ENCODE results near the gene HTT-AS. TPM values are rescaled to one million over a fixed set of nuclear protein-coding genes. Genes with fewer than 3 reads are reported as not detected.

Gene HTT-AS
- total and polyA plus RNA-seq, 2 experiments from 2014 or later, result not detected

DNA sequence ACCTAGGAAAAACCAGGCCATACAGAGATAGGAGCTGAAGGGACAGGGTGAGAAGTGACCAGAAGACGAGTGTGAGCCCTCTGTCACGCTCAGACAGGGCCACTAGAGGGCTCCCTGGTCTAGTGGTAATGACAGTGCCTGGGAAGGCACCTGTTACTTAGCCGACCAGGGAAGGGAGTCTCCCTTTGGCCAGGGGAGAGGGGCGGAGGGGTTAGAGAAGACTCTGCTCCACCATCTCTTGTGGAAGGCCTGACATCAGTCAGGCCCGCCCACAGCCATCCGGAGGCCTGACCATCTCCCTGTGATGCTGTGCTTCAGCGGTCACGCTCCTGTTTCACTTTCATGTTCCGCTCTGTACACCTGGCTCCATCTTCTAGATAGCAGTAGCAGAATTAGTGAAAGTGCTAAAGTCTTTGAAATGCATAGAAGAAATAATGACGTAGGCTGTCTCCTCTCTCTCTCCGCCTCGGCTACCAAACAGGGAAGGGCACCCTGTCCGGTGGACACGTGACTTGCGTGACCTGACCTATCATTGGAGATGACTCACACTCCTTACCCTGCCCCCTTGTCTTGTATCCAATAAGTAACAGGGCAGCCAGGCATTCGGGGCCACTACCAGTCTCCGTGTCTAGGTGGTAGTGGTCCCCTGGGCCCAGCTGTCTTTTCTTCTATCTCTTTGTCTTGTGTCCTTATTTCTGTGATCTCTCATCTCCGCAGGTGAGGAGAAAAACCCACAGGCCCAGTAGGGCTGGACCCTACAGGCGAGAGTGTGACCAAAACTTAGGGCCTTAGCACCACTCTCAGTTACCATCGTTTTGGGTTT lies 26.7 kb downstream of the HTT-AS start:
- DNase-seq (ENCODE audit: low spot score), result peak; percentile 79
- no peaks in the 10 kb centered on the region for H3K9me2 ChIP-seq (replicated peaks; ENCODE audit: insufficient read depth)
- H2AFZ ChIP-seq, result no peak overlapping the region
- H3K79me2 ChIP-seq, result no peaks in the 10 kb centered on the region
- peak overlapping the region; percentile 65 for H3K4me2 ChIP-seq
- no peaks in the 10 kb centered on the region for H3K4me1 ChIP-seq (ENCODE audit: insufficient read depth)
- 58% methylated on average over 20 of the region's 20 CpGs for WGBS (ENCODE audit: low lambda C conversion rate, missing lambda C conversion rate)
- no peak overlapping the region for H3K4me3 ChIP-seq
- TF ChIP-seq EZH2 (IDR thresholded peaks at IDR 0.05; ENCODE audit: borderline replicate concordance) (no peak), EZH2phosphoT487 (IDR thresholded peaks at IDR 0.05; ENCODE audit: low read depth, severe bottlenecking, unreplicated experiment) (no peak)
- TF ChIP-seq, protein P1, sequence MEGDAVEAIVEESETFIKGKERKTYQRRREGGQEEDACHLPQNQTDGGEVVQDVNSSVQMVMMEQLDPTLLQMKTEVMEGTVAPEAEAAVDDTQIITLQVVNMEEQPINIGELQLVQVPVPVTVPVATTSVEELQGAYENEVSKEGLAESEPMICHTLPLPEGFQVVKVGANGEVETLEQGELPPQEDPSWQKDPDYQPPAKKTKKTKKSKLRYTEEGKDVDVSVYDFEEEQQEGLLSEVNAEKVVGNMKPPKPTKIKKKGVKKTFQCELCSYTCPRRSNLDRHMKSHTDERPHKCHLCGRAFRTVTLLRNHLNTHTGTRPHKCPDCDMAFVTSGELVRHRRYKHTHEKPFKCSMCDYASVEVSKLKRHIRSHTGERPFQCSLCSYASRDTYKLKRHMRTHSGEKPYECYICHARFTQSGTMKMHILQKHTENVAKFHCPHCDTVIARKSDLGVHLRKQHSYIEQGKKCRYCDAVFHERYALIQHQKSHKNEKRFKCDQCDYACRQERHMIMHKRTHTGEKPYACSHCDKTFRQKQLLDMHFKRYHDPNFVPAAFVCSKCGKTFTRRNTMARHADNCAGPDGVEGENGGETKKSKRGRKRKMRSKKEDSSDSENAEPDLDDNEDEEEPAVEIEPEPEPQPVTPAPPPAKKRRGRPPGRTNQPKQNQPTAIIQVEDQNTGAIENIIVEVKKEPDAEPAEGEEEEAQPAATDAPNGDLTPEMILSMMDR (IDR thresholded peaks at IDR 0.05; ENCODE audit: poor library complexity), result peak; percentile 83
- no peaks in the 10 kb centered on the region for H4K20me1 ChIP-seq (ENCODE audit: insufficient read depth, poor library complexity, severe bottlenecking)
- no peaks in the 10 kb centered on the region for H3K27me3 ChIP-seq
- H3K36me3 ChIP-seq (replicated peaks; ENCODE audit: insufficient read depth, low read depth), result no peaks in the 10 kb centered on the region
- no peaks in the 10 kb centered on the region for H3K9me3 ChIP-seq (ENCODE audit: low read depth)
- H3K27ac ChIP-seq, result no peak overlapping the region

DNA sequence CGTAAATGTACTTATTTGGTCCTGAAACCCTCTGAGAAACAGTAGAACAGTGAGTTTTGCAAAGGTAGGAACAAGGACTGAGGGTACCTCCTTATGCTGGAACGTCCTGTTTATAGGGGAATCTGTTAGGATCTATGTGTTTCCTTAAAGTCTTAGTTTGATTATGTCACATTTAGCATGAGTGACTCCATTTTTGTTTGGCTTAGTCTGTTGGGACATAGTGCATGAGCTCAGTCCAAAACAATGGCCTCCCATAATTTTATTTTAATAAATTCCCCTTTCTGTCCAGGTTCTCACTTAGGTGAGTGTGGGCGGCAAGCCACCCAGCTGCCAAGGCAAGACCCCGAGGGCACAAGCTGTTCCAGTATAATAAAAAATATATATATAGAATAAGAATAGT lies 27.7 kb downstream of the HTT-AS start:
- TF ChIP-seq EZH2phosphoT487 (IDR thresholded peaks at IDR 0.05; ENCODE audit: low read depth, severe bottlenecking, unreplicated experiment), result no peak
- TF ChIP-seq, protein P1 (IDR thresholded peaks at IDR 0.05; ENCODE audit: poor library complexity), result no peak
- TF ChIP-seq EZH2 (IDR thresholded peaks at IDR 0.05; ENCODE audit: borderline replicate concordance), result no peak
- H3K9me2 ChIP-seq (replicated peaks; ENCODE audit: insufficient read depth), result no peaks in the 10 kb centered on the region
- H3K36me3 ChIP-seq (replicated peaks; ENCODE audit: insufficient read depth, low read depth), result no peaks in the 10 kb centered on the region
- H3K4me1 ChIP-seq (ENCODE audit: insufficient read depth), result no peaks in the 10 kb centered on the region
- H3K27me3 ChIP-seq, result no peaks in the 10 kb centered on the region
- no peak overlapping the region for H3K4me3 ChIP-seq
- H2AFZ ChIP-seq, result no peak overlapping the region
- no peak for DNase-seq (ENCODE audit: low spot score)
- H3K79me2 ChIP-seq, result no peaks in the 10 kb centered on the region
- WGBS (ENCODE audit: low lambda C conversion rate, missing lambda C conversion rate), result 93% methylated on average over 4 of the region's 4 CpGs
- H4K20me1 ChIP-seq (ENCODE audit: insufficient read depth, poor library complexity, severe bottlenecking), result no peaks in the 10 kb centered on the region
- no peak overlapping the region for H3K4me2 ChIP-seq
- H3K9me3 ChIP-seq (ENCODE audit: low read depth), result no peaks in the 10 kb centered on the region
- no peak overlapping the region for H3K27ac ChIP-seq

GRCh38 chr4:3046162-3046561 lies 28.2 kb downstream of the HTT-AS start:
- DNase-seq (ENCODE audit: low spot score), result no peak
- Histone ChIP-seq H3K9me3 (ENCODE audit: low read depth) (no peaks in the 10 kb centered on the region), H3K36me3 (replicated peaks; ENCODE audit: insufficient read depth, low read depth) (no peaks in the 10 kb centered on the region), H4K20me1 (ENCODE audit: insufficient read depth, poor library complexity, severe bottlenecking) (no peaks in the 10 kb centered on the region), H3K79me2 (no peaks in the 10 kb centered on the region), H3K9me2 (replicated peaks; ENCODE audit: insufficient read depth) (no peaks in the 10 kb centered on the region), H3K27ac (no peak overlapping the region), H3K4me2 (no peak overlapping the region), H3K27me3 (no peaks in the 10 kb centered on the region), H3K4me3 (no peak overlapping the region), H2AFZ (no peak overlapping the region), H3K4me1 (ENCODE audit: insufficient read depth) (no peaks in the 10 kb centered on the region)
- TF ChIP-seq EZH2 (IDR thresholded peaks at IDR 0.05; ENCODE audit: borderline replicate concordance) (no peak), EZH2phosphoT487 (IDR thresholded peaks at IDR 0.05; ENCODE audit: low read depth, severe bottlenecking, unreplicated experiment) (no peak)
- TF ChIP-seq, protein P1 (IDR thresholded peaks at IDR 0.05; ENCODE audit: poor library complexity), result no peak
- 87% methylated on average over 7 of the region's 7 CpGs for WGBS (ENCODE audit: low lambda C conversion rate, missing lambda C conversion rate)

Data from hepatocyte (in vitro differentiated cells).